DOHH2 (cell line): ENCODE measurements around the gene EPSTI1.

Source experiments
- H3F3A ChIP-seq: fragments of 200-600 bp; sonication (generic), shearing (Covaris generic); 2 replicates; pipeline ENCODE4 v1.6.0; 2016; ENCODE audit warnings: antibody characterized with exemption, mild to moderate bottlenecking; ENCODE audit not compliant: control insufficient read depth, insufficient read depth
- H3K27ac ChIP-seq: fragments of 200-600 bp; sonication (generic); 2 replicates; pipeline ENCODE4 v1.5.1; 2014; ENCODE audit warnings: low read depth, mild to moderate bottlenecking, low read length, moderate library complexity
- H3K27me3 ChIP-seq: fragments of 200-600 bp; sonication (generic); 2 replicates; pipeline ENCODE4 v1.6.1; 2014; ENCODE audit warnings: mild to moderate bottlenecking, low read length, mixed read lengths; ENCODE audit not compliant: control insufficient read depth
- H3K36me3 ChIP-seq: fragments of 200-600 bp; sonication (generic); 2 replicates; pipeline ENCODE4 v1.6.1; 2014; ENCODE audit warnings: mild to moderate bottlenecking, low read length, moderate library complexity, mixed read lengths; ENCODE audit not compliant: control insufficient read depth
- H3K4me1 ChIP-seq: fragments of 200-600 bp; sonication (generic); 2 replicates; pipeline ENCODE4 v1.6.1; 2014; ENCODE audit warnings: mild to moderate bottlenecking, low read length, mixed read lengths; ENCODE audit not compliant: control insufficient read depth
- H3K4me2 ChIP-seq: fragments of 200-600 bp; sonication (generic); 2 replicates; pipeline ENCODE4 v1.6.0; 2014; ENCODE audit warnings: mild to moderate bottlenecking, low read length, moderate library complexity
- H3K4me3 ChIP-seq: fragments of 200-600 bp; sonication (generic); 2 replicates; pipeline ENCODE4 v1.5.1; 2014; ENCODE audit warnings: mild to moderate bottlenecking, low read length, mixed read lengths
- H3K79me2 ChIP-seq: fragments of 200-600 bp; sonication (generic); 2 replicates; pipeline ENCODE4 v1.6.1; 2014; ENCODE audit warnings: mild to moderate bottlenecking, low read length, mixed read lengths; ENCODE audit not compliant: control insufficient read depth
- H3K9me2 ChIP-seq: fragments of 200-600 bp; sonication (generic); replicated peaks from 2 replicates; pipeline ENCODE4 v1.6.1; 2014; ENCODE audit warnings: mild to moderate bottlenecking, low read length, mixed read lengths; ENCODE audit not compliant: control insufficient read depth
- H3K9me3 ChIP-seq: fragments of 200-600 bp; sonication (generic); 2 replicates; pipeline ENCODE4 v1.6.1; 2014; ENCODE audit warnings: antibody characterized with exemption, low read length, mixed read lengths; ENCODE audit not compliant: control insufficient read depth, insufficient read depth
- H4K20me1 ChIP-seq: fragments of 200-600 bp; sonication (generic); 2 replicates; pipeline ENCODE4 v1.6.0; 2014; ENCODE audit warnings: low read depth, mild to moderate bottlenecking, antibody characterized with exemption, low read length, moderate library complexity; ENCODE audit not compliant: control insufficient read depth, insufficient read depth
- EZH2phosphoT487 ChIP-seq: fragments of 200-600 bp; sonication (generic); IDR thresholded peaks from 2 replicates; pipeline ENCODE4 v1.6.1; 2017; ENCODE audit warnings: borderline replicate concordance, mild to moderate bottlenecking, antibody characterized with exemption, low read length, moderate library complexity, mixed read lengths
- TF ChIP-seq, protein P1 (sequence below): fragments of 200-600 bp; sonication (generic); IDR thresholded peaks from one replicate; pipeline ENCODE4 v1.5.1; 2014; ENCODE audit warnings: antibody characterized with exemption, mild to moderate bottlenecking, low read depth, low read length; ENCODE audit not compliant: poor library complexity, severe bottlenecking

Gene EPSTI1

DNA sequence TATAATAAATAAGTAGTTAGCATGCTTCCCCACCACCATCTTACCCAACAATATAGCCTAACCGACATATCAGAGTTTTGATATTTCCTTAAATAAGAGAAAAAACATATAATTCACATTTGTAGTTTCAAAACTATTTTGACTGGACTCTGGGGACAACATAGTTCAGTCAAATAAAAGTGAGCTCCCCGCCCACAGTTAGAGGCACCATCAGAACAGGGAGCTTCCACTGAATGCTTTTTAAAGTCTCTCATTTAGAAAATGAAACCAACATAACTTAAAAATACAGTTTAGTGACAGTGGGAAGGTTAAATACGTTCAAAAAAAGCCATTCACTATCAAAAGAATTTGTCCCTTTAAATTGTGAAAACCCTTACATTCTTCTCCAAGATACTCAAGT is 92.8 kb downstream of the EPSTI1 start:
- H4K20me1 ChIP-seq, result no peaks in the 10 kb centered on the region
- no peak overlapping the region for H3K4me3 ChIP-seq
- H3K27ac ChIP-seq, result no peak overlapping the region
- H3K4me2 ChIP-seq, result no peak overlapping the region
- no peaks in the 10 kb centered on the region for H3F3A ChIP-seq
- TF ChIP-seq, protein P1, sequence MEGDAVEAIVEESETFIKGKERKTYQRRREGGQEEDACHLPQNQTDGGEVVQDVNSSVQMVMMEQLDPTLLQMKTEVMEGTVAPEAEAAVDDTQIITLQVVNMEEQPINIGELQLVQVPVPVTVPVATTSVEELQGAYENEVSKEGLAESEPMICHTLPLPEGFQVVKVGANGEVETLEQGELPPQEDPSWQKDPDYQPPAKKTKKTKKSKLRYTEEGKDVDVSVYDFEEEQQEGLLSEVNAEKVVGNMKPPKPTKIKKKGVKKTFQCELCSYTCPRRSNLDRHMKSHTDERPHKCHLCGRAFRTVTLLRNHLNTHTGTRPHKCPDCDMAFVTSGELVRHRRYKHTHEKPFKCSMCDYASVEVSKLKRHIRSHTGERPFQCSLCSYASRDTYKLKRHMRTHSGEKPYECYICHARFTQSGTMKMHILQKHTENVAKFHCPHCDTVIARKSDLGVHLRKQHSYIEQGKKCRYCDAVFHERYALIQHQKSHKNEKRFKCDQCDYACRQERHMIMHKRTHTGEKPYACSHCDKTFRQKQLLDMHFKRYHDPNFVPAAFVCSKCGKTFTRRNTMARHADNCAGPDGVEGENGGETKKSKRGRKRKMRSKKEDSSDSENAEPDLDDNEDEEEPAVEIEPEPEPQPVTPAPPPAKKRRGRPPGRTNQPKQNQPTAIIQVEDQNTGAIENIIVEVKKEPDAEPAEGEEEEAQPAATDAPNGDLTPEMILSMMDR, result no peak
- no peak for TF ChIP-seq EZH2phosphoT487
- no peaks in the 10 kb centered on the region for H3K9me2 ChIP-seq
- peaks cover 3% of the 10 kb centered on the region; the same call in 1 of the 2 replicates for H3K27me3 ChIP-seq
- H3K79me2 ChIP-seq, result no peaks in the 10 kb centered on the region
- H3K36me3 ChIP-seq, result no peaks in the 10 kb centered on the region
- no peaks in the 10 kb centered on the region for H3K9me3 ChIP-seq
- no peaks in the 10 kb centered on the region for H3K4me1 ChIP-seq

DNA sequence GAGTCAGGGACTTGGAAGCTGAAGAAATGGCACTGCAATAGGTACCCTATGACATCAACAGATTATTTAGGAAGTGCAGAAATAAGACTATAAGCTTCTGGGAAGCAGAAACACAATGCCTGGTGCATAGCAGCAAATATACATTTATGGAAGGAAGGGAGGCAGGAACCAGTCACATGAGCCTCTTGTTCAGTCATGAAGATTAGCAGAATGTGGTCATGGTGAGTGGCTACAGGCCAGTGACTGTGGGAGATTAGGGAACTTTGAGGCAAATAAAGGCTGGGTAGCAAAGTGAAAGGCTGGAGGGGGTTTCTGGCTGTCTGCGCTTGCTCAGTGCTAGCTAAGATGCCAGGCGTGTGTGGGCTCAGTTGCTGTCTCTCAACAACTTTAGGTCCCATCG is 96.3 kb downstream of the EPSTI1 start:
- Histone ChIP-seq H3F3A (no peaks in the 10 kb centered on the region), H3K36me3 (no peaks in the 10 kb centered on the region), H3K9me2 (no peaks in the 10 kb centered on the region), H4K20me1 (no peaks in the 10 kb centered on the region), H3K4me1 (no peaks in the 10 kb centered on the region), H3K4me2 (no peak overlapping the region), H3K27me3 (peaks cover 8% of the 10 kb centered on the region; the same call in 1 of the 2 replicates), H3K9me3 (no peaks in the 10 kb centered on the region), H3K27ac (no peak overlapping the region), H3K4me3 (no peak overlapping the region), H3K79me2 (no peaks in the 10 kb centered on the region)
- TF ChIP-seq, protein P1, result no peak
- TF ChIP-seq EZH2phosphoT487, result no peak

DNA sequence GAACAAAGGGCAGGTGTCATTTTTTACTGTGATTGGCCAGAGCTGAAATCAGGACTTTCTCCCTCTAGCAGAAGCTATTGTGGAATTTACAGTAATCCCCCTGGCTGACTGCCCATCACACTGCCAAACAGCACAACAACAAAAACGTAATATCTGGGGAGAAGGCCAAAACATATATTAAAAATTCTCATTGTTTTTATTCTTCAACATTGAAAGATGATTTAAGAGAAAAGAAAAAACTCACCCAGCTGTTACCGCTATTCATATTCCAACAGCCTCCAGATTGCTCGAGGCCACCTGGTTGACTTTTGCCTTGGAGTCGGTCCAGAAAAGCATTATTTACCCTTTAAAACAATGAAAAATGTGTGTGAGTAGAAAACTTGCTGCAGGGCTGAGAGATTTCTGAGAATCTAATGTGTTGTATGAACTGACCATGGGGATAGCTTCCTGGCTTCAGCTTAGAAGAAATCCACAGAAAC is 97.2 kb downstream of the EPSTI1 start:
- no peaks in the 10 kb centered on the region for H3K9me2 ChIP-seq
- TF ChIP-seq EZH2phosphoT487, result no peak
- TF ChIP-seq, protein P1, result no peak
- no peaks in the 10 kb centered on the region for H3K79me2 ChIP-seq
- no peaks in the 10 kb centered on the region for H3K36me3 ChIP-seq
- H3K27ac ChIP-seq, result no peak overlapping the region
- no peaks in the 10 kb centered on the region for H3K4me1 ChIP-seq
- H3K9me3 ChIP-seq, result no peaks in the 10 kb centered on the region
- no peaks in the 10 kb centered on the region for H3F3A ChIP-seq
- no peaks in the 10 kb centered on the region for H4K20me1 ChIP-seq
- no peak overlapping the region for H3K4me3 ChIP-seq
- H3K4me2 ChIP-seq, result no peak overlapping the region
- H3K27me3 ChIP-seq, result peaks cover 8% of the 10 kb centered on the region; the same call in 1 of the 2 replicates
